GM10248 (cell line): ENCODE data around the gene LIME1.
A peak's percentile ranks its signal among the peaks of the same experiment; 100 is the strongest.

Source experiments
- CTCF ChIA-PET: fragments of 300-600 bp; sonication (Branson Sonifier 250); formaldehyde crosslinking; extraction: SDS; loops from one replicate; lab custom pipeline; 2021; ENCODE audit warnings: antibody characterized with exemption; lab: Yijun Ruan, JAX
- POLR2A ChIA-PET: fragments of 350-650 bp; sonication (Branson Sonifier 250); formaldehyde crosslinking; extraction: SDS; loops from one replicate; lab custom pipeline; 2020; ENCODE audit warnings: antibody characterized with exemption; lab: Yijun Ruan, JAX
- DNase-seq: peaks from one replicate; pipeline ENCODE4 v3.0.0; 2012; ENCODE audit errors: extremely low spot score
- TF ChIP-seq, protein P1 (sequence below): IDR thresholded peaks from 2 replicates; pipeline ENCODE4 v1.5.1; 2012; ENCODE audit warnings: mild to moderate bottlenecking, low read depth; ENCODE audit errors: extremely low read depth, missing control alignments, control extremely low read depth

The LIME1 gene

DNA sequence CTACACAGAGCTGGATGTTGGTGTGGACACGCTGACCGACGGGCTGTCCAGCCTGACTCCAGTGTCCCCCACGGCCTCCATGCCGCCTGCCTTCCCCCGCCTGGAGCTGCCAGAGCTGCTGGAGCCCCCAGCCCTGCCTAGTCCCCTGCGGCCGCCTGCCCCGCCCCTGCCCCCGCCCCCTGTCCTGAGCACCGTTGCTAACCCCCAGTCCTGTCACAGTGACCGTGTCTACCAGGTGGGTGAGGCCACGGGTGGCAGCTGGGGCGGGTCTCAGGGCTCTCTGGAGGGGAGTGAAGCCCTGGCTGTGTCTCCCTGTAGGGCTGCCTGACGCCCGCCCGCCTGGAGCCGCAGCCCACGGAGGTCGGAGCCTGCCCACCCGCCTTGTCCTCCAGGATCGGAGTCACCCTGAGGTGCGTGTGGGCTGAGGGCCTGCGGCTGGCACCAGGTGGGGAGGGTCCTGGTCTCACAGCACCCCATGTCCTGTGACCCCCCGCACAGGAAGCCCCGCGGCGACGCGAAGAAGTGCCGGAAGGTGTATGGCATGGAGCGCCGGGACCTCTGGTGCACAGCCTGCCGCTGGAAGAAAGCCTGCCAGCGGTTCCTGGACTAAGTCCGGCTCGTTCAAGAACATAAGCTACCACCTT lies 6.0 kb downstream of the LIME1 start:
- POLR2A ChIA-PET = no interaction called here

DNA sequence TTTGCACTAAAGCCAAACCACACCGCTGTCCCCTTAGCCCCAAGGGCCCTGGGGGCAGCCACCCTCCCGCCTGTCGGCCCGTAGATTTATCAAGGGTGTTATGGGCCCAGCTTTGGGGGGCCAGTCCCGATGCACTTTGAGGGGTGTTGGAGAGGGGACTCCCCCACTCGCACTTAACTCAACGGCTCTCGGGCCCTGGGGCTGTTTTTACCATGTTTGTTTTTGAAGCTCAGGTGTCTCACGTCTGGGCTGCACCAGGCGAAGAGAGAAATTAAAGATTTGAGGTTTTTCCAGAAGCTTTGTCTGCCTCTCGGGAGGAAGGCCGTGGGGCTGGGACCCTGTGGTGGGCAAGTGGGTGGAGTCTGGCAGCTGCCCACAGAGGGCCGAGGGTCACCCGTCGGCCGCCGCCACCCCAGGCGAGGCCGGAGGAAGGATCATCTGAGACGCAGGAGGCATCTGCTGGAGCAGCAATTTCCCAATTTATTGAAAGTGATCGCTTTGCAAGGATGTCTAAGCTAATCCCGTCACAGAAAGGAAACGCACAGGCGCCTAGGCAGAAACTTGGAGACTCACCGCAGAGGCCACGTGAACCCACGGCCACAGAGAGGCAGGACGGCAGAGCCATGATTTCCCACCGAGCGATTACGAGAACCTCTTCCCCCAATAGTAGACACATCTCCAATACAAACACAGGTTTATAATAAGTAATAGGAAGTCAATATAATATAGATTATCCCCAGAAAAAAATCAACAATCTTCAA lies 6.9 kb downstream of the LIME1 start:
- TF ChIP-seq, protein P1, sequence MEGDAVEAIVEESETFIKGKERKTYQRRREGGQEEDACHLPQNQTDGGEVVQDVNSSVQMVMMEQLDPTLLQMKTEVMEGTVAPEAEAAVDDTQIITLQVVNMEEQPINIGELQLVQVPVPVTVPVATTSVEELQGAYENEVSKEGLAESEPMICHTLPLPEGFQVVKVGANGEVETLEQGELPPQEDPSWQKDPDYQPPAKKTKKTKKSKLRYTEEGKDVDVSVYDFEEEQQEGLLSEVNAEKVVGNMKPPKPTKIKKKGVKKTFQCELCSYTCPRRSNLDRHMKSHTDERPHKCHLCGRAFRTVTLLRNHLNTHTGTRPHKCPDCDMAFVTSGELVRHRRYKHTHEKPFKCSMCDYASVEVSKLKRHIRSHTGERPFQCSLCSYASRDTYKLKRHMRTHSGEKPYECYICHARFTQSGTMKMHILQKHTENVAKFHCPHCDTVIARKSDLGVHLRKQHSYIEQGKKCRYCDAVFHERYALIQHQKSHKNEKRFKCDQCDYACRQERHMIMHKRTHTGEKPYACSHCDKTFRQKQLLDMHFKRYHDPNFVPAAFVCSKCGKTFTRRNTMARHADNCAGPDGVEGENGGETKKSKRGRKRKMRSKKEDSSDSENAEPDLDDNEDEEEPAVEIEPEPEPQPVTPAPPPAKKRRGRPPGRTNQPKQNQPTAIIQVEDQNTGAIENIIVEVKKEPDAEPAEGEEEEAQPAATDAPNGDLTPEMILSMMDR = no peak
- ChIA-PET CTCF (interaction anchor here (1.0 to 1.5 kb wide), 4 partner anchors 36 to 206 kb away, joined by 3 to 6 read pairs (median 3); no protein-coding TSS in a partner anchor), POLR2A (no interaction called here)
- DNase-seq = peak; percentile 8

More for the DNA sequence above, 6.0 kb downstream of the LIME1 start:
- DNase-seq = no peak
- CTCF ChIA-PET = interaction anchor here (1.5 kb wide), 1 partner anchor 44 kb away, joined by 3 read pairs; no protein-coding TSS in a partner anchor
- TF ChIP-seq, protein P1 = no peak

DNA sequence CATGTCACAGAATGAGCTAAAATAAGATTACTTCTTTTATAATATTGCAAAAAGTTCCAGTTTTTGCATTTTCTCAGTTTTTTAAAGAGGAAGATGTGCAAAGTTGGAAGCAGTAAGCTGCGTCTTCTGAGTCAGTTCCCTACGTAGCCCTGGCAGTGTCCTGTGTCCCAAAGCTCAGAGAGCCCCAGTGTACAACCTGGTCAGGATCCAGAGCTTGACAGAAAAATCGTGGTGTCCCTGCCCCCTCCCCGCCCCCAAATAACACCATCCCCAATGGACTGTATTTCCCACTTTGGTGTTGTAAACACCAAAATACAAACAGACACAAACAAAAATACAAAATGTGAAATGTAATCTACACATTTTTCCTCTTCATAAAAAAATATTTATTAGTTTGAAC lies 7.7 kb downstream of the LIME1 start:
- DNase-seq = no peak
- TF ChIP-seq, protein P1 = no peak
- ChIA-PET CTCF (interaction anchor here (1.0 to 1.4 kb wide), 3 partner anchors 37 to 206 kb away, joined by 3 to 6 read pairs (median 3); no protein-coding TSS in a partner anchor), POLR2A (no interaction called here)

DNA sequence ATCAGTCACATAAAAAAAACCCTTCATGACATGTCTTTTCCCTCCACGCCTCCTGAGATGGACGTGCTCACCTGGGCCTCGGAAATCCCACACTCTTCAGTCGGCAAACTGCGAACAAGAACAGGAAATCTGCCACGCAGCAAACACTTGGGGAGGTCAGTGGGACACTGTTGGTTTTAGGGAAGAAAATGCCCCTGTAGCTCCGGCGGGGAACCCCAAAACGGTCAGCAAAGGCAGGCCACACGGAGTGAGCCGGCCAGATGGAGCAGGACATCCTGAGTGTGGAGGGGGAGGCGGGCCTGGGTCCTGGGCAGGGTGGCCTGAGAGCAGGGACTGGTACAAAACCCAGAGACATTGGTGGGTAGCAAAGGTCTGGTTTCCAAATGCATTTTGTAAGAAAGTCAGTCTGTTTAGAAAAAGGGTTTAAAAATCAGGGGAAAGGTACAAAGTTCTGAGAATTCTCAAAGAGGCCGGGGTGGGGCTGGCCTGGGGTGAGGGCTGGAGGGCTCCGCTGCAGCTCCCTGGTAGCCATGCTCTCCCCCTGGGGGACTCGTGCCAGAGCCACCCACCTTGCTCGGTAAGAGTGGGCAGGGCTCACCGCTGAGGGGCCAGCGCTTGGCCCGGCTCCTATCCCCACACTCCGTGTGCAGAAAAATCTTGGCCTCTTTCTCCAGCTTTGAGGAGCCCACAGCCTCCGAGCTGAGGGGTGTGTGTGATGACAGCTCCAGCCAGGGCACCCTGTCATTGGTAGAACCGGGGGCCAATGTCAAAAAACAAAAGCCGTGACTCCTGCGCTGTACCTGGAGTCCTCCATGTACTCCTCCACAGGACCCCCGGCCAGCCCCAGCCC lies 8.3 kb downstream of the LIME1 start:
- ChIA-PET CTCF (interaction anchor here (0.9 to 1.4 kb wide), 5 partner anchors 38 to 207 kb away, joined by 3 to 6 read pairs (median 3); partner anchors contain the start of gene PTK6), POLR2A (no interaction called here)
- TF ChIP-seq, protein P1 = no peak
- DNase-seq = peak; percentile 12

DNA sequence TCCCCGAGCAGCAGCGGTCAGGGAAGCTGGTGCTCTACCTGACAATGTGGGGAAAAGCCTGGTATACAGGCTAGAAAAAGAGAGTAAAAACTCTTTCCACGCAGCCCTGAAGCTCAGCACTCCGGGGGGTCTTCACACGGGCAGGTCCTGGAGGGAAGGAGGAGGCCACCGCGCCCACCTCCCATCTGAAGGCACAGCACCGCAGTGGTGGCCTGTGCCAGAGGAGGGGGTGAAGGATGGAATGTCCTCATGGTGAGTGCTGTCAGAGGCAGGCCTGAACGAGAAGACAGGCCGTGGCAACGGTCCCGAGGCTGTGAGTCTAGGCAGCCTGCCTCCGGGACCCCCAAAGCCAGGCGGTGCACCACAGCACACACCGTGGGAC lies 9.0 kb downstream of the LIME1 start:
- TF ChIP-seq, protein P1 = no peak
- DNase-seq = peak; percentile 10
- POLR2A ChIA-PET = no interaction called here
- CTCF ChIA-PET = interaction anchor here (0.8 to 1.0 kb wide), 3 partner anchors 41 to 208 kb away, joined by 3 read pairs; partner anchors contain the start of gene PTK6
